Choroid plexus epithelial cell (primary cell): ENCODE measurements around the gene MRPS31.
A peak's percentile ranks its signal among the peaks of the same experiment; 100 is the strongest.

Experiments used
- DNase-seq: peaks from one replicate; pipeline ENCODE4 v3.0.0-alpha.2; 2010; ENCODE audit warnings: low read depth
- H3K4me3 ChIP-seq: 2 replicates; pipeline ENCODE4 v1.5.1; 2011; ENCODE audit warnings: low read depth, mild to moderate bottlenecking, control low read depth, low read length, moderate library complexity
- TF ChIP-seq, protein P1 (sequence below): conservative IDR thresholded peaks from 2 replicates; pipeline ENCODE4 v1.5.1; 2011; ENCODE audit warnings: low read depth, mild to moderate bottlenecking, control low read depth, inconsistent platforms, low read length, moderate library complexity

MRPS31 gene

DNA sequence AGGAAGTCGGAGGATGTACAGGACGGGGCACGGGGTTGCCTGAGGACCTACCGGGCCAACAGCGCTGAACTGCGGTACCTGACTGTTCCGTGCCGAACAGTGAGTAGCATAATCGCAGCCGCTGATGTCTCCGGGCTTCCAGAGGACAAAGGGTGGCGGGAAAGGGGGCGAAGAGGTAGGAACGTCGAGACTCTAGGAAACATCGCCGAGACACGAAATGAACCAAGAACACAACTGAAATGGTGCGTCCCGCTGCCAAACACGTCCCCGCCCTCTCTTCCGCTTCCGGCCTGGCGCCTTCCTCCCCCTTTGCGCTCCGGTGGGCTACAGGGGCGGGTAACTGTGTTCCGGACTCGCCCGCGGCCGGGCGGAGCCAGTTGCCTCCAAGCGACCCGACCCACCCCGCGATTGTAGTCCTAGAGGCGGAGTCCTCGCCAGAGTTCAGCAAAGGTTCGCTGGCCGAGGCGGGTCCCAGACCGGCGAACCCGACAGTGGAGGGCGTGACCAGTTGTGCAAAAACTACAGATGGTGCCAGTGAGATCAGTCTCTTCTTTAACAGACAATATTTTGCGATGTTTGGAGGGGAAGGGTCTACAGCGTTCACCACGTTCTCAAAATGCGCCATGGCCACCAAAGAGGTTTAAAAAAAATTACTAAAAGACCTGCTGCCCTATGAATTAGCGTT is at the start of gene MRPS31:
Gene MRPS31 (minus strand): TSS at position 257 of the 685 bp plus-strand sequence. CDS start 54 bp downstream, at position 203.
- H3K4me3 ChIP-seq: peak within 1 kb of the TSS; percentile 98
- TF ChIP-seq, protein P1, sequence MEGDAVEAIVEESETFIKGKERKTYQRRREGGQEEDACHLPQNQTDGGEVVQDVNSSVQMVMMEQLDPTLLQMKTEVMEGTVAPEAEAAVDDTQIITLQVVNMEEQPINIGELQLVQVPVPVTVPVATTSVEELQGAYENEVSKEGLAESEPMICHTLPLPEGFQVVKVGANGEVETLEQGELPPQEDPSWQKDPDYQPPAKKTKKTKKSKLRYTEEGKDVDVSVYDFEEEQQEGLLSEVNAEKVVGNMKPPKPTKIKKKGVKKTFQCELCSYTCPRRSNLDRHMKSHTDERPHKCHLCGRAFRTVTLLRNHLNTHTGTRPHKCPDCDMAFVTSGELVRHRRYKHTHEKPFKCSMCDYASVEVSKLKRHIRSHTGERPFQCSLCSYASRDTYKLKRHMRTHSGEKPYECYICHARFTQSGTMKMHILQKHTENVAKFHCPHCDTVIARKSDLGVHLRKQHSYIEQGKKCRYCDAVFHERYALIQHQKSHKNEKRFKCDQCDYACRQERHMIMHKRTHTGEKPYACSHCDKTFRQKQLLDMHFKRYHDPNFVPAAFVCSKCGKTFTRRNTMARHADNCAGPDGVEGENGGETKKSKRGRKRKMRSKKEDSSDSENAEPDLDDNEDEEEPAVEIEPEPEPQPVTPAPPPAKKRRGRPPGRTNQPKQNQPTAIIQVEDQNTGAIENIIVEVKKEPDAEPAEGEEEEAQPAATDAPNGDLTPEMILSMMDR: peak; percentile 10
- DNase-seq: peak; percentile 97

GRCh38 chr13:40819797-40820315 is 48.9 kb upstream of the MRPS31 start:
- DNase-seq: no peak
- no peak overlapping the region for H3K4me3 ChIP-seq
- TF ChIP-seq, protein P1: no peak

GRCh38 chr13:40818926-40819325 is 47.9 kb upstream of the MRPS31 start:
- TF ChIP-seq, protein P1: no peak
- no peak overlapping the region for H3K4me3 ChIP-seq
- DNase-seq: no peak

DNA sequence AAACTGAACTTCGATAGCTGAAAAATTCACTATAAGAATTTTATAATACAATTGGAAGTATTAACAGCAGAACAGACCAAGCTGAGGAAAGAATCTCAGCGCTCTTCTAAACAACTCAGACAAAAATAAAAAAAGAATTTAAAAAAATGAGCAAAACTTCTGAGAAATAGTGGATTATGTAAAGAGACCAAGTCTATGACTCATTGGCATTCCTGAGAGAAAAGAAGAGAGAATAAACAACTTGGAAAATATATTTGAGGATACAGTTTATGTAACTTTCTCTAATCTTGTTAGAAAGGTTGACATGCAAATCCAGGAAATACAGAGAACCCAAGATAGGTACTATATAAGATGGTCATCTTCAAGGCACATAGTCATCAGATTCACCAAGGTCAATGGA is 43.8 kb upstream of the MRPS31 start:
- no peak overlapping the region for H3K4me3 ChIP-seq
- TF ChIP-seq, protein P1: no peak
- peak; percentile 21 for DNase-seq

DNA sequence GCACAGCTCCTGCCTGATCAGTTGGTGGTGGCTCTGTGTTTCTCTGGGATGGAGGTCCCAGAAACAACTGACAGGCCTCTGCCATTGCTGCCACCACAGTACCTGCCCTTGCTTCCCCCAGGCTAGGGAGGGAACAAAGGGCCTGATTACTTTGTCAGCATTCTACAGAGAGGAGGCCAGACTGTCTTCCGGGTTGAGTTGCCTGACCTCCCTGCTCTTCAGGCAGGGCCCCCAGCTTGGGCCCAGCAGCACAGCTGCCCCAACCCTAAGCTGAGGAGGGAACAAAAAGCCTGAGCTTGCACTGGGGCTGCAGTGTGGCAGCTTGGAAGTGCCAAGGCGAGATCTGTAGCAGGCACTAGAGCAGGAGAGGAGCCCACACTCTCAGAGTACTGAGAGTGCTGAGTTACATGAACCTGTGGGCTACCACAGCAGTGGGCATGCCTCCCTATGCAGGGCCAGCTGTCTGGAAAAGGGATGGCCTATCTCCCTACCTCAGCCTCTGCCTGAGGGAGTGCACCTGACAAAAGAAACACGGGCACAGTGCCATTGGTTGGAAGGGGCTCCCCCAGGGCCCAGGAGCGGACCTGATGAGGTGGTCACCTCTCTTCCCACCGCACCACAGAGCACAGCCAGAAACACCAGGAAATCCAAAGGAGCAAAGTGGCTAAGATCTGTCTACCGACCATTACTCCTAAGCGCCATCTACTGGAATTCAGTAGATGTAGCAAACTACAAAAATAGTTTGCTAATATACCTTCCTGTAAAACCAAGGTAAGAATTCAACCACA is 42.9 kb upstream of the MRPS31 start:
- TF ChIP-seq, protein P1: peak; percentile 65
- no peak overlapping the region for H3K4me3 ChIP-seq
- DNase-seq: peak; percentile 66

GRCh38 chr13:40812724-40813445 is 41.9 kb upstream of the MRPS31 start:
- TF ChIP-seq, protein P1: no peak
- H3K4me3 ChIP-seq: no peak overlapping the region
- DNase-seq: peak; percentile 19
